DND-41 (cell line): Measurements from ENCODE around the gene CDCA3.
"Not testable (repeated sequence)": the region's sequence is repeated elsewhere in the genome, so short reads cannot be mapped to it uniquely, and the experiment has no call there.

Experiments
- ATAC-seq: fragments of 200-7000 bp; cut with Tn5 transposase; 3 replicates; pipeline ENCODE4 v1.9.1; 2021; ENCODE audit warnings: low read depth; ENCODE audit not compliant: insufficient read depth
- DNase-seq: peaks from one replicate; pipeline ENCODE4 v3.0.0-alpha.2; 2020
- H2AFZ ChIP-seq: 2 replicates; pipeline ENCODE4 v1.6.0; 2012; ENCODE audit warnings: low read depth, low read length
- H3K27ac ChIP-seq: 2 replicates; pipeline ENCODE4 v1.5.1; 2012; ENCODE audit warnings: low read length, inconsistent platforms
- H3K27me3 ChIP-seq: fragments of 200-600 bp; sonication (generic); 2 replicates; pipeline ENCODE4 v1.6.0; 2012; ENCODE audit warnings: low read length, mild to moderate bottlenecking, inconsistent platforms; ENCODE audit not compliant: insufficient read depth, poor library complexity
- H3K36me3 ChIP-seq: 2 replicates; pipeline ENCODE4 v1.5.1; 2012; ENCODE audit warnings: low read length, inconsistent platforms; ENCODE audit not compliant: insufficient read depth
- H3K4me1 ChIP-seq: 2 replicates; pipeline ENCODE4 v1.5.1; 2012; ENCODE audit warnings: mild to moderate bottlenecking, low read length; ENCODE audit not compliant: insufficient read depth
- H3K4me2 ChIP-seq: 2 replicates; pipeline ENCODE4 v1.6.0; 2012; ENCODE audit warnings: mild to moderate bottlenecking, moderate library complexity, low read length, inconsistent platforms; ENCODE audit not compliant: insufficient read depth
- H3K4me3 ChIP-seq, 2 experiments: fragments of 200-600 bp in 1 of 2; shearing (Covaris generic) in 1 of 2; 2 replicates each; pipeline ENCODE4 v1.5.1; 2012 to 2016; ENCODE audit warnings: inconsistent platforms in 2 of 2, low read length in 2 of 2, mild to moderate bottlenecking in 2 of 2, low read depth in 1 of 2, moderate library complexity in 1 of 2
- H3K79me2 ChIP-seq: 2 replicates; pipeline ENCODE4 v1.6.0; 2012; ENCODE audit warnings: low read length, inconsistent platforms; ENCODE audit not compliant: insufficient read depth
- H3K9ac ChIP-seq: 2 replicates; pipeline ENCODE4 v1.6.0; 2012; ENCODE audit warnings: low read depth, mild to moderate bottlenecking, inconsistent platforms, low read length, moderate library complexity
- H3K9me3 ChIP-seq: 2 replicates; pipeline ENCODE4 v1.5.1; 2012; ENCODE audit warnings: low read length, moderate library complexity, mild to moderate bottlenecking, inconsistent platforms; ENCODE audit not compliant: insufficient read depth, severe bottlenecking
- H4K20me1 ChIP-seq: 2 replicates; pipeline ENCODE4 v1.6.0; 2012; ENCODE audit warnings: low read length; ENCODE audit not compliant: insufficient read depth
- CTCF ChIP-seq: IDR thresholded peaks from 2 replicates; pipeline ENCODE4 v1.5.1; 2012; ENCODE audit warnings: borderline replicate concordance, low read length, moderate library complexity, mild to moderate bottlenecking; ENCODE audit not compliant: poor library complexity, severe bottlenecking; ENCODE audit errors: extremely low read depth
- EZH2 ChIP-seq: IDR thresholded peaks from 3 replicates; pipeline ENCODE4 v1.6.1; 2012; ENCODE audit warnings: borderline replicate concordance, low read depth, mild to moderate bottlenecking, moderate library complexity, low read length, inconsistent platforms; ENCODE audit not compliant: severe bottlenecking

CDCA3 gene

DNA sequence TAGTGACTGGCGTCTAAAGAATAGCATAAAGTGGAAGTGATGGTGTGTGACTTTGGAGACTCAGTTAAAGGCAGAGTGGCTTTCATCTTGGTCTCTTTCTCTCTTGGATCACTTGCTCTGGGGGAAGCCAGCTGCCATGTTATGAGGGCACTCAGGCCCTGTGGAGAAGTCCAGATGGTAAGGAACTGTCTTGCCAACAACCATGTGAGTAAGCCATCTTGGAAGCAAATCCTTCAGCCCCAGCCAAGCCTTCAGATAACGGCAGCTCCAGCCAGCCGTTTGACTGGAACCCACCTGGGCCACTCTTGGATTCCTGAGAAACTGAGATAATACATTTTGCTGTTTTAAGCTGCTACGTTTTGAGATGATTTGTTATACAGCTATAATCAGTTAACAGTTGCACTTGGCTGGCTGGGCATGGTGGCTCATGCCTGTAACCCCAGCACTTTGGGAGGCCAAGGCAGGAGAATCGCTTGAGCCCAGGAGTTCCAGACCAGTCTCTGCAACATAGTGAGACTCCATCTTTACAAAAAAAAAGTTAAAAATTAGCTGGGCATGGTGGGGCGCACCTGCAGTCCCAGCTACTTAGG is 45.9 kb upstream of the CDCA3 start:
- Histone ChIP-seq H2AFZ (no peak overlapping the region), H3K27ac (no peak overlapping the region), H3K79me2 (no peaks in the 10 kb centered on the region), H3K27me3 (no peaks in the 10 kb centered on the region), H3K4me2 (no peak overlapping the region), H3K9me3 (no peaks in the 10 kb centered on the region), H3K9ac (no peak overlapping the region), H3K4me1 (peaks cover 8% of the 10 kb centered on the region), H4K20me1 (no peaks in the 10 kb centered on the region), H3K4me3 (no peak overlapping the region), H3K36me3 (no peaks in the 10 kb centered on the region)
- no peak for DNase-seq
- no peak for ATAC-seq
- no peak for TF ChIP-seq EZH2

- H3K9me3 ChIP-seq, result no peaks in the 10 kb centered on the region
- H2AFZ ChIP-seq, result no peak overlapping the region
- H3K4me3 ChIP-seq, result no peak overlapping the region
- no peaks in the 10 kb centered on the region for H3K36me3 ChIP-seq
- no peak for ATAC-seq
- no peaks in the 10 kb centered on the region for H3K27me3 ChIP-seq
- H4K20me1 ChIP-seq, result no peaks in the 10 kb centered on the region
- H3K27ac ChIP-seq, result no peak overlapping the region
- H3K9ac ChIP-seq, result no peak overlapping the region
- peaks cover 23% of the 10 kb centered on the region for H3K4me1 ChIP-seq
- no peak for TF ChIP-seq EZH2
- TF ChIP-seq CTCF, result no peak
- no peak for DNase-seq
- H3K79me2 ChIP-seq, result peaks cover 6% of the 10 kb centered on the region; the same call in 1 of the 2 replicates
- no peak overlapping the region for H3K4me2 ChIP-seq
Observed at GRCh38 chr12:6894321-6894720, 43.2 kb upstream of the CDCA3 start.

GRCh38 chr12:6892683-6893082 is 41.6 kb upstream of the CDCA3 start:
- not testable (repeated sequence) for H3K4me3 ChIP-seq, H3K9me3 ChIP-seq, ATAC-seq, H3K9ac ChIP-seq, H4K20me1 ChIP-seq, H3K79me2 ChIP-seq, H3K27ac ChIP-seq, H3K27me3 ChIP-seq, H2AFZ ChIP-seq, DNase-seq, H3K36me3 ChIP-seq
- H3K4me1 ChIP-seq, result peaks cover 23% of the 10 kb centered on the region
- peak overlapping the region; percentile 67; the same call in 1 of the 2 replicates for H3K4me2 ChIP-seq

GRCh38 chr12:6891646-6892001 is 40.5 kb upstream of the CDCA3 start:
- Histone ChIP-seq H3K27ac (peak overlapping the region; percentile 97), H3K9me3 (no peaks in the 10 kb centered on the region), H3K4me3 (peak overlapping the region; percentile 44 to 67; a peak in 3 of 4 replicates), H4K20me1 (no peaks in the 10 kb centered on the region), H3K4me1 (peaks cover 23% of the 10 kb centered on the region), H3K9ac (peak overlapping the region; percentile 90), H2AFZ (peak overlapping the region; percentile 94), H3K36me3 (no peaks in the 10 kb centered on the region), H3K79me2 (peaks cover 6% of the 10 kb centered on the region; the same call in 1 of the 2 replicates), H3K4me2 (peak overlapping the region; percentile 67), H3K27me3 (no peaks in the 10 kb centered on the region)
- DNase-seq (peak; percentile 30), ATAC-seq (peak; percentile 17)
- TF ChIP-seq EZH2 (no peak), CTCF (no peak)
